HepG2 (cell line): ENCODE results near the gene GRAMD2A. TPM values are rescaled to one million over a fixed set of nuclear protein-coding genes. Genes with fewer than 3 reads are reported as not detected.
A peak's percentile ranks its signal among the peaks of the same experiment; 100 is the strongest.

Experiments used
- ARNTL ChIP-seq: sonication (generic); formaldehyde crosslinking; IDR thresholded peaks from 2 replicates; pipeline ENCODE4 v1.4.0; 2020; ENCODE audit warnings: mild to moderate bottlenecking, missing genetic modification reagents
- ATRX ChIP-seq: sonication (generic); formaldehyde crosslinking; IDR thresholded peaks from 2 replicates; pipeline ENCODE4 v1.4.0; 2020; ENCODE audit warnings: missing genetic modification reagents, borderline replicate concordance
- GTF3A ChIP-seq: sonication (generic); formaldehyde crosslinking; conservative IDR thresholded peaks from 2 replicates; pipeline ENCODE4 v1.4.0; 2020; ENCODE audit warnings: mild to moderate bottlenecking, missing genetic modification reagents
- IKZF1 ChIP-seq: fragments of 450-650 bp; IDR thresholded peaks from 2 replicates; pipeline ENCODE4 v1.7.1; 2016
- KLF9 ChIP-seq: IDR thresholded peaks from 2 replicates; pipeline ENCODE4 v1.6.1; 2016; ENCODE audit warnings: low read depth
- SKI ChIP-seq: fragments of 450-650 bp; IDR thresholded peaks from one replicate; pipeline ENCODE4 v1.6.1; 2018; ENCODE audit warnings: mild to moderate bottlenecking; ENCODE audit not compliant: partially characterized antibody
- TRIM22 ChIP-seq: fragments of 450-650 bp; IDR thresholded peaks from 2 replicates; pipeline ENCODE4 v1.6.1; 2017
- ZGPAT ChIP-seq: IDR thresholded peaks from 2 replicates; pipeline ENCODE4 v1.6.1; 2016; ENCODE audit warnings: mild to moderate bottlenecking
- ZMAT3 ChIP-seq: sonication (generic); formaldehyde crosslinking; conservative IDR thresholded peaks from 2 replicates; pipeline ENCODE4 v1.7.0; 2021; ENCODE audit warnings: missing genetic modification reagents
- ZNF407 ChIP-seq: sonication (generic); formaldehyde crosslinking; IDR thresholded peaks from one replicate; pipeline ENCODE4 v1.5.1; 2020; ENCODE audit warnings: mild to moderate bottlenecking, missing genetic modification reagents; ENCODE audit errors: not compliant biosample characterization
- ZNF546 ChIP-seq: sonication (generic); formaldehyde crosslinking; conservative IDR thresholded peaks from 2 replicates; pipeline ENCODE4 v1.8.1; 2023; ENCODE audit warnings: mild to moderate bottlenecking, missing genetic modification reagents
- ZNF574 ChIP-seq: sonication (generic); formaldehyde crosslinking; IDR thresholded peaks from 2 replicates; pipeline ENCODE4 v1.4.0; 2020; ENCODE audit warnings: missing genetic modification reagents
- ZNF773 ChIP-seq: sonication (generic); formaldehyde crosslinking; IDR thresholded peaks from 2 replicates; pipeline ENCODE4 v1.4.0; 2020; ENCODE audit warnings: missing genetic modification reagents, borderline replicate concordance
- ZNF850 ChIP-seq: sonication (generic); formaldehyde crosslinking; conservative IDR thresholded peaks from 2 replicates; pipeline ENCODE4 v1.9.0; 2021; ENCODE audit warnings: mild to moderate bottlenecking, missing genetic modification reagents
- ZSCAN9 ChIP-seq: IDR thresholded peaks from 2 replicates; pipeline ENCODE4 v1.6.1; 2016; ENCODE audit warnings: borderline replicate concordance
- polyA plus RNA-seq, 8 experiments: library from polyadenylated mRNA; depleted of rRNA in 3 of 8; stranded (reverse) in 7 of 8; unstranded in 1 of 8; fragments of >200 nt; fragmentation: Illumina TruSeq in 4 of 8; extraction: Trizol in 4 of 8; gene quantifications; 2 replicates each; pipeline versions ENCODE4 v1.2.1 to v1.2.3, GENCODE V29; 2011 to 2016; ENCODE audit warnings: low read depth in 4 of 8, missing spikeins in 1 of 8, mixed read lengths in 1 of 8; ENCODE audit not compliant: insufficient read depth in 1 of 8
- total RNA-seq, 5 experiments: library from RNA; depleted of rRNA; stranded (reverse); fragments of >200 nt; fragmentation: Illumina TruSeq; extraction: Trizol; gene quantifications; 2 replicates each; pipeline ENCODE4 v1.2.3, GENCODE V29; 2016; ENCODE audit warnings: low read depth in 1 of 5

The GRAMD2A gene
- total and polyA plus RNA-seq, 2 of the 13 experiments (the other 11 are each of a cell fraction or from before 2014, with no cell fraction given) = 0.04 TPM; not detected in 1

- peak; percentile 57; the same call in 1 of the 2 replicates for TF ChIP-seq ZNF574 (CRISPR knock-in tag)
- no peak for TF ChIP-seq ZNF773 (CRISPR knock-in tag)
- peak; percentile 26; the same call in 1 of the 2 replicates for TF ChIP-seq ZMAT3 (CRISPR knock-in tag)
- no peak for TF ChIP-seq ARNTL (CRISPR knock-in tag)
- TF ChIP-seq GTF3A (CRISPR knock-in tag) = no peak
- TF ChIP-seq ATRX = no peak
- no peak for TF ChIP-seq IKZF1
- no peak for TF ChIP-seq KLF9 (CRISPR knock-in tag)
- TF ChIP-seq ZNF850 (CRISPR knock-in tag) = no peak
- TF ChIP-seq TRIM22 = no peak
- TF ChIP-seq ZGPAT (CRISPR knock-in tag) = no peak
- TF ChIP-seq SKI = no peak
- no peak for TF ChIP-seq ZNF407 (CRISPR knock-in tag)
- no peak for TF ChIP-seq ZNF546
- no peak; the same call in 1 of the 2 replicates for TF ChIP-seq ZSCAN9 (CRISPR knock-in tag)
These were observed 32.8 kb upstream of the GRAMD2A start (continued) for GRCh38 chr15:72230197-72231065.
